Measurements from ENCODE around the gene HIGD1C.
"Not testable (repeated sequence)": the region's sequence is repeated elsewhere in the genome, so short reads cannot be mapped to it uniquely, and the experiment has no call there.

HIGD1C gene

DNA sequence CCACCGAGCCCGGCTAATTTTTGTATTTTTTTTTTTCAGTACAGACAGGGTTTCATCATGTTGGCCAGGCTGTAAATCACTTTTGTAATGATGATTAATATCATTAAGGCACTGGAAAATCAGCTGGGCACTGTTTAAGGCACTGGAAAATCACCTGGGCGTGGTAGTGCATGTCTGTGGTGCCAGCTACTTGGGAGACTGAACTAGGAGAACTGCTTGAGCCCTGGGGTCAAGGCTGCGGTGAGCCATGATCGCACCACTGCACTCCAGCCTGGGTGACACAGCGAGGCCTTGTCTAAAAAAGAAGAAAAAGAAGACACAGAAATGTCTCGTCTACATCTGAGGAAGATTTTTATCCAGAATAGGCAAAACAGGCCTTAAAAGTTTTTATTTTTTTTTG lies 61.1 kb downstream of the HIGD1C start:
- H3K4me3 ChIP-seq (ENCODE audit: low read depth, low read length) = no peak overlapping the region
- TF ChIP-seq, protein P1, sequence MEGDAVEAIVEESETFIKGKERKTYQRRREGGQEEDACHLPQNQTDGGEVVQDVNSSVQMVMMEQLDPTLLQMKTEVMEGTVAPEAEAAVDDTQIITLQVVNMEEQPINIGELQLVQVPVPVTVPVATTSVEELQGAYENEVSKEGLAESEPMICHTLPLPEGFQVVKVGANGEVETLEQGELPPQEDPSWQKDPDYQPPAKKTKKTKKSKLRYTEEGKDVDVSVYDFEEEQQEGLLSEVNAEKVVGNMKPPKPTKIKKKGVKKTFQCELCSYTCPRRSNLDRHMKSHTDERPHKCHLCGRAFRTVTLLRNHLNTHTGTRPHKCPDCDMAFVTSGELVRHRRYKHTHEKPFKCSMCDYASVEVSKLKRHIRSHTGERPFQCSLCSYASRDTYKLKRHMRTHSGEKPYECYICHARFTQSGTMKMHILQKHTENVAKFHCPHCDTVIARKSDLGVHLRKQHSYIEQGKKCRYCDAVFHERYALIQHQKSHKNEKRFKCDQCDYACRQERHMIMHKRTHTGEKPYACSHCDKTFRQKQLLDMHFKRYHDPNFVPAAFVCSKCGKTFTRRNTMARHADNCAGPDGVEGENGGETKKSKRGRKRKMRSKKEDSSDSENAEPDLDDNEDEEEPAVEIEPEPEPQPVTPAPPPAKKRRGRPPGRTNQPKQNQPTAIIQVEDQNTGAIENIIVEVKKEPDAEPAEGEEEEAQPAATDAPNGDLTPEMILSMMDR (IDR thresholded peaks at IDR 0.05; ENCODE audit: low read depth, low read length, missing control alignments) = no peak
- no peak for DNase-seq (ENCODE audit: low read depth)

DNA sequence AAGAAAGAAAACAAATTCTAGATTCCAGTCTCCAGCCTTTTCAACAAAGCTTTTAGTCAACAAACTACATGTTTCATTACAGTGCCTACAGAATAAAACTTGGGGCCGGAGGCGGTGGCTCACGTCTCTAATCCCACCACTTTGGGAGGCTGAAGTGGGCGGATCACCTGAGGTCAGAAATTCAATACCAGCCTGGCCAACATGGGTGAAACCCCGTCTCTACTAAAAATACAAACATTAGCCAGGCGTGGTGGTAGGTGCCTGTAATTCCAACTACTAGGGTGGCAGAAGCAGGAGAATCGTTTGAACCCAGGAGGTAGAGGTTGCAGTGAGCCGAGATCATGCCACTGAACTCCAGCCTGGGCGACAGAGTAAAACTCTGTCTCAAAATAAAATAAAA lies 62.1 kb downstream of the HIGD1C start:
- not testable (repeated sequence) for DNase-seq (ENCODE audit: low read depth); H3K4me3 ChIP-seq (ENCODE audit: low read depth, low read length)

DNA sequence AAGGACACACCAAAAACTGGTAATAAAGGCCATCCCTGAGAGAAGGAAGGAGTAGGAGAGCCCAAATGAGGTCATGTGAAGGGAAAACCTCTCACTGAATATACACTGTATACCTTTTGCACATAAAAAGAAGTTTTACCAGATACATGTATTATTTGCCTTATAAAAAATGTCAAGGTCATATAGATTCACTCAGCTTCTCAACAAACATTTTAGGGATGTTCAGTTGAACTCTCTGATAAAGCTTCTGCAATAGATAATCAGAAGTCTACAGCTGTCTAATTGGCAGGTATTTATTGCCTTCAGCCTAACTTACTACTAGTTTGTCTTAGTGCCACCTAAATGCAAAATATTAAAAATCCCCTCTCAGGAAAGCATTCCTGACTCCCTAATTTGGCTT lies 65.1 kb downstream of the HIGD1C start:
- DNase-seq (ENCODE audit: low read depth) = no peak
- TF ChIP-seq, protein P1 (IDR thresholded peaks at IDR 0.05; ENCODE audit: low read depth, low read length, missing control alignments) = no peak

DNA sequence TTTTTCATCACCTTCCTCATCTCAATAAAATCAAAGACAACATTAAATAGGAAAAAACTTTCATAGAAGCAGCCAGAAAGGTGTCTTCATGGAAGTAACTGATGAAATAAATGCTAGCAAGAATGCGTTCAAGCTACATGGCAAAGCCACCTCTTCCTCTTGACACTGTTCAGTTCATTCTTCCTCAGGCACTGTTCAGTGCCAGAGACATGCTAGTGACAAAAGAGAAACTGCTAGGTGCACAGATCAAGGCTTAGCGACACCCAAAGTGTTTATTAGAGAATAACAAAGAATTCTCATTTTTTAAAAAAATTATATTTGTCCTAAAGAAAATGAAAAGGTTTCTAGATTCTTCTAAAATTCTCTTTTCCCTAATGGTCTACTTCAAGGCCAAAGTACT lies 66.6 kb downstream of the HIGD1C start:
- H3K4me3 ChIP-seq (ENCODE audit: low read depth, low read length) = no peak overlapping the region
- TF ChIP-seq, protein P1 (IDR thresholded peaks at IDR 0.05; ENCODE audit: low read depth, low read length, missing control alignments) = no peak
- no peak for DNase-seq (ENCODE audit: low read depth)

More for the DNA sequence above, 65.1 kb downstream of the HIGD1C start:
- H3K4me3 ChIP-seq (ENCODE audit: low read depth, low read length) = no peak overlapping the region

DNA sequence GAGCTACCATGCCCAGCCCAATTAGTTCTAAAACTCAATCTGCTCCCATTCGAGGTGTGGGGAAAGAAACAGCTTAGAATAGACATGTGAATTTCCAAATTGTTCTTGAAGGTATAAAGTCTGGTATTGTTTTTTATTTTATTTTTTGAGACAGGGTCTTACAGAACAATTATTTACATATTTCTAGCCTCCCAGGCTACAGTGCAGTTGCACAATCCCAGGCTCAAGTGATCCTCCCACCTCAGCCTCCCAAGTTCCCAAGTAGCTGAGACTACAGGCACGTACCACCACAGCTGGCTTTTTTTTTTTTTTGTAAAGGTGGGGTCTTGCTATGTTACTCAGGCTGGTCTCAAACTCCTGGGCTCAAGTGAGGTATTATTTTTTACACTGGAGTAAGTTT lies 67.6 kb downstream of the HIGD1C start:
- TF ChIP-seq, protein P1 (IDR thresholded peaks at IDR 0.05; ENCODE audit: low read depth, low read length, missing control alignments) = no peak
- DNase-seq (ENCODE audit: low read depth) = no peak
- no peak overlapping the region for H3K4me3 ChIP-seq (ENCODE audit: low read depth, low read length)

Measured in GM12864 (cell line).